ENCODE data around the gene IL21.

Gene IL21

DNA sequence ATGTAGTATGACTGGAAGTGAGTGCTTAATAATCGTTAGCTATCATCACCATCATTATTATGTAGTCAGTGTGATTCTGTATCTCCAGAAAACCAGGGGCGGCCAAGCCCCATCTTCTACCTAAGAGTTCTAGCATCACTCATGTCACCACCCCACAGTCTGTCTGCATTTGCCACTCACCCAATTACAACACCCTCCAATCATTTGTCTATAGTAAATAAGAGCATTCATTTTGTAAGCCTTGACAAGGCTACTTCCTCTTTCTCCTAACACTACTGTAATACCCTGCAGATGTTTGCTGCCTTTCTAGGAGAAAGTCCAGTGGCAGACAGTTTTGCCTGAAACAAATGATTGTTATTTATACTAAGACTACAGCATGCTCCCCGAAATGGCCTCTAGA, 15.8 kb upstream of the IL21 start:
- TF ChIP-seq, protein P1, sequence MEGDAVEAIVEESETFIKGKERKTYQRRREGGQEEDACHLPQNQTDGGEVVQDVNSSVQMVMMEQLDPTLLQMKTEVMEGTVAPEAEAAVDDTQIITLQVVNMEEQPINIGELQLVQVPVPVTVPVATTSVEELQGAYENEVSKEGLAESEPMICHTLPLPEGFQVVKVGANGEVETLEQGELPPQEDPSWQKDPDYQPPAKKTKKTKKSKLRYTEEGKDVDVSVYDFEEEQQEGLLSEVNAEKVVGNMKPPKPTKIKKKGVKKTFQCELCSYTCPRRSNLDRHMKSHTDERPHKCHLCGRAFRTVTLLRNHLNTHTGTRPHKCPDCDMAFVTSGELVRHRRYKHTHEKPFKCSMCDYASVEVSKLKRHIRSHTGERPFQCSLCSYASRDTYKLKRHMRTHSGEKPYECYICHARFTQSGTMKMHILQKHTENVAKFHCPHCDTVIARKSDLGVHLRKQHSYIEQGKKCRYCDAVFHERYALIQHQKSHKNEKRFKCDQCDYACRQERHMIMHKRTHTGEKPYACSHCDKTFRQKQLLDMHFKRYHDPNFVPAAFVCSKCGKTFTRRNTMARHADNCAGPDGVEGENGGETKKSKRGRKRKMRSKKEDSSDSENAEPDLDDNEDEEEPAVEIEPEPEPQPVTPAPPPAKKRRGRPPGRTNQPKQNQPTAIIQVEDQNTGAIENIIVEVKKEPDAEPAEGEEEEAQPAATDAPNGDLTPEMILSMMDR (conservative IDR thresholded peaks at IDR 0.05; ENCODE audit: control insufficient read depth, insufficient read depth, low read depth, low read length) = no peak
- DNase-seq (ENCODE audit: low read depth) = no peak
- no peak overlapping the region for H3K4me3 ChIP-seq (ENCODE audit: control insufficient read depth, low read depth, low read length)

DNA sequence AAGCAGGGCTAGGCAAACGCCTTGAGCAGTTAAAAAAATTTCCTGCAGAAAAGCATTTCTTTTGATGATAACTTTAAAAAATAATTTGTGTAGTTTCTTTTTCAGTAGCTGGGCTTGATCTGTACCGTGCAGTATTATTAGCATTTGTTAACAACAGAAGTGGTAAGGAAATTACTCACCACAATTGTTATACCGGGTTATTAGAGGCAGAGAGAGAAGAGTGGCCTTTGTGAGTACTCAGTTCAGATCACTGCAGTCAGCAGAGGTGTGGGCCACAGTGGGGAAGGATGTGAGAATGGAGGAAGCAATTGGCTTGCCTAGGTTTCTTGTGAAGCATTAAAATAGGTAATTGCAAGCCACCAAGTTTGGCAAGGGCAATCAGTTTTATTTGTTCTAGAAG, 14.3 kb upstream of the IL21 start:
- no peak for DNase-seq (ENCODE audit: low read depth)
- TF ChIP-seq, protein P1 (conservative IDR thresholded peaks at IDR 0.05; ENCODE audit: control insufficient read depth, insufficient read depth, low read depth, low read length) = no peak
- no peak overlapping the region for H3K4me3 ChIP-seq (ENCODE audit: control insufficient read depth, low read depth, low read length)

DNA sequence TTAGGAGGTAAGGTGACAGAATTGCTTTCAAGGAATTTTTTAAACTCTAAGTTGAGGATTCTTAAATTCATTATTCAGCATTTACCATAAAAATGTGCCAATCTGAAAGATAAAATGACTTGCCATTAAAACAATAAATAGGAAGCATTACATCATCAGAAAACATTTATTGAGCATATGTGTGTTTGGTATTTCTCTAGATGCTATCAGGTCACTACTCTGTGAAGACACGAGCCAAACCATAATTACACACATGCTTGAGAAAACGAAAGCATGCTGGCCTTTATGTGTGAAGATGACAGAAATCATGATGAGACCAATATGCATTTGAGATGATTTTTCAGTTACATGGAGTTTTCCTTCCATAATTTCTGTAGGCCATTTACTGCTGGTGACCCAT, 12.3 kb upstream of the IL21 start:
- no peak overlapping the region for H3K4me3 ChIP-seq (ENCODE audit: control insufficient read depth, low read depth, low read length)
- TF ChIP-seq, protein P1 (conservative IDR thresholded peaks at IDR 0.05; ENCODE audit: control insufficient read depth, insufficient read depth, low read depth, low read length) = no peak
- peak; percentile 8 for DNase-seq (ENCODE audit: low read depth)

DNA sequence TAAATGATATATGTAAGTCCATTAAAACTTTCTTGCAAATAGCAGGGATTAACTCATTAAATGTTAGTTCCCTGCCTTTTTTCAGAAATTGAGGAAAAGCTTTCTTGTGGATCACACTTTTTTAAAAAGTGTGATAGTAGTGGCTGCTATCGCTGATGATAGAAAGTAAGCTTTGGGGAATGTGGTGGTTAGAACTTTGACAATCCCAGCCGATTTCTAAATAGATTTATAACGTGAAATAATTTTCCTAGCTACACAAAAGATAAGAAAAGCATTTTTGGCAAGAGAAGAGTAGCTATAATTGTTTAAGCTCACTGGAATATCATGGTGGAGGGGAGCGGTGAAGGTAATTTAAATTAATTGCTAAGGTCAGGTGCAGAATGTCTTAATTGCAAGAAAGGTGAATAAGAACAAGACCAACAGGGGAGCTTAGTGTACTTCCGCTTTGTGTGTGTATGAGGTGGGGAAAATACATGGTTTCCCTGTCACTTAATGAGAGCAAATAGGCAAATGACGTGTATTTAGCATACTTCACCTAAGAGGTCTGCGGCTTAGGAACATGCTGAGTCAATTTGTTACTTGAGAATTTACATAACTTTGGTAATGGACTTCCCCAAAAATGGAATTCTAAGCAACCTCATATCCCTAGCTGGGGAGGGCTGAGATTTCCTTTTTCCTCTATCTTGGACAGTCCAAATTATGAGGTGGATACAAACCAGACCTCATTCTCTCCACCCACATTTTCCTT, 11.7 kb upstream of the IL21 start:
- TF ChIP-seq, protein P1 (conservative IDR thresholded peaks at IDR 0.05; ENCODE audit: control insufficient read depth, insufficient read depth, low read depth, low read length) = no peak
- H3K4me3 ChIP-seq (ENCODE audit: control insufficient read depth, low read depth, low read length) = no peak overlapping the region
- DNase-seq (ENCODE audit: low read depth) = peak; percentile 7

DNA sequence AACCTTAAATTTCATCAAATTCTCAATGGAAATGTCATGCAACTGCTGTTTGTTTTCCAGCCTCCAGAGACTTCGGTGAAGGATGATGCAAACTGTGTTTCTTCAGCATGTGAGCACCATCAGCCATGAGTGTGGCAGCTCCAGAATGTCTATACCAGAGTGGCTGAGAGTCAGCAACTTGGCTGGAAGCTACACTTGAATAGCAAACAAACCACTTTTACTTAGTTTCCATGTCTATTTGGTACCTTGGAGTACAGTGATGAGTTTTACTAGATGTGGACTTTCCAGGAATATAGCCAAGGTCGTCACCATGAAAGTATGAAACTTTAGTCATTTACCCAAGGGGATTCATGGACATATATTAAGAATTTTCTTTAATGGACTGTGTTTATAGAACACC, 4.3 kb upstream of the IL21 start:
- TF ChIP-seq, protein P1 (conservative IDR thresholded peaks at IDR 0.05; ENCODE audit: control insufficient read depth, insufficient read depth, low read depth, low read length) = no peak
- DNase-seq (ENCODE audit: low read depth) = peak; percentile 72
- no peak overlapping the region for H3K4me3 ChIP-seq (ENCODE audit: control insufficient read depth, low read depth, low read length)

DNA sequence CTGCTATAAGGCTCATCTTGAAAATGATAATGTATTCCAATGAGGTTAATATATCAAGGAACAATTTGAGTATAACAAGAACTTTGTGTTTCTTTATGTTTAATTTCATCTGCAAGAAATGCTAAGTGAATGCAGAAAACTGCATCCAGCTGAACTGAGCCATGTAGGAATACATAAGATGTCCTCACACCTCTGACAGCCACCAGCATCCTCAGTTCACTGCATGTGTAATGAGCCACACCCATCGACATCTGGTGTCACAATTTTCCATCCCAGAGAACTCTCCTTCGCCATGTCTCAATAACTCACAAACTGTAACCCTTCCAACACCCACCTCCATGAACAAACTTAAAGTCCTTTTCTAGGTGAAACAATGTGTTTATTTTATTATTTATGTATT, 3.3 kb upstream of the IL21 start:
- TF ChIP-seq, protein P1 (conservative IDR thresholded peaks at IDR 0.05; ENCODE audit: control insufficient read depth, insufficient read depth, low read depth, low read length) = no peak
- H3K4me3 ChIP-seq (ENCODE audit: control insufficient read depth, low read depth, low read length) = no peak overlapping the region
- no peak for DNase-seq (ENCODE audit: low read depth)

All from fibroblast of mammary gland (primary cell).